Measurements from ENCODE around the gene SOX12. TPM values are rescaled to one million over a fixed set of nuclear protein-coding genes. Genes with fewer than 3 reads are reported as not detected.

SOX12 gene
- total and polyA plus RNA-seq, 2 experiments from 2014 or later = 6.9 to 15.4 TPM

- no peaks in the 10 kb centered on the region for H4K20me1 ChIP-seq (ENCODE audit: insufficient read depth, poor library complexity, severe bottlenecking)
- peak overlapping the region; percentile 20 for H2AFZ ChIP-seq
- DNase-seq (ENCODE audit: low spot score) = no peak
- H3K27me3 ChIP-seq = no peaks in the 10 kb centered on the region
- H3K9me3 ChIP-seq (ENCODE audit: low read depth) = no peaks in the 10 kb centered on the region
- 7% methylated on average over 7 of the region's 7 CpGs for WGBS (ENCODE audit: low lambda C conversion rate, missing lambda C conversion rate)
- H3K9me2 ChIP-seq (replicated peaks; ENCODE audit: insufficient read depth) = no peaks in the 10 kb centered on the region
- no peak overlapping the region for H3K4me3 ChIP-seq
- peak overlapping the region; percentile 70 for H3K4me2 ChIP-seq
- TF ChIP-seq EZH2 (IDR thresholded peaks at IDR 0.05; ENCODE audit: borderline replicate concordance) = no peak
- no peak for TF ChIP-seq CTCF (IDR thresholded peaks at IDR 0.05; ENCODE audit: poor library complexity)
- TF ChIP-seq EZH2phosphoT487 (IDR thresholded peaks at IDR 0.05; ENCODE audit: low read depth, severe bottlenecking, unreplicated experiment) = no peak
- H3K27ac ChIP-seq = peak overlapping the region; percentile 31
- H3K4me1 ChIP-seq (ENCODE audit: insufficient read depth) = peaks cover 11% of the 10 kb centered on the region
- peaks cover 4% of the 10 kb centered on the region for H3K79me2 ChIP-seq
- H3K36me3 ChIP-seq (replicated peaks; ENCODE audit: insufficient read depth, low read depth) = no peaks in the 10 kb centered on the region
Observed at GRCh38 chr20:310645-311044, 14.7 kb upstream of the SOX12 start.

GRCh38 chr20:311609-312008 lies 13.7 kb upstream of the SOX12 start:
- no peak for DNase-seq (ENCODE audit: low spot score)
- Histone ChIP-seq H3K4me3 (no peak overlapping the region), H2AFZ (no peak overlapping the region), H3K9me3 (ENCODE audit: low read depth) (no peaks in the 10 kb centered on the region), H3K9me2 (replicated peaks; ENCODE audit: insufficient read depth) (no peaks in the 10 kb centered on the region), H3K36me3 (replicated peaks; ENCODE audit: insufficient read depth, low read depth) (no peaks in the 10 kb centered on the region), H3K27ac (peak overlapping the region; percentile 14), H3K4me1 (ENCODE audit: insufficient read depth) (peaks cover 11% of the 10 kb centered on the region), H3K27me3 (no peaks in the 10 kb centered on the region), H4K20me1 (ENCODE audit: insufficient read depth, poor library complexity, severe bottlenecking) (no peaks in the 10 kb centered on the region), H3K4me2 (no peak overlapping the region), H3K79me2 (peaks cover 4% of the 10 kb centered on the region)
- TF ChIP-seq EZH2phosphoT487 (IDR thresholded peaks at IDR 0.05; ENCODE audit: low read depth, severe bottlenecking, unreplicated experiment) = no peak
- no peak for TF ChIP-seq CTCF (IDR thresholded peaks at IDR 0.05; ENCODE audit: poor library complexity)
- 90% methylated on average over 7 of the region's 7 CpGs for WGBS (ENCODE audit: low lambda C conversion rate, missing lambda C conversion rate)

GRCh38 chr20:312067-312466 lies 13.3 kb upstream of the SOX12 start:
- Histone ChIP-seq H3K9me3 (ENCODE audit: low read depth) (no peaks in the 10 kb centered on the region), H3K9me2 (replicated peaks; ENCODE audit: insufficient read depth) (no peaks in the 10 kb centered on the region), H3K79me2 (peaks cover 4% of the 10 kb centered on the region), H3K4me2 (no peak overlapping the region), H3K4me1 (ENCODE audit: insufficient read depth) (peaks cover 11% of the 10 kb centered on the region), H3K4me3 (no peak overlapping the region), H3K36me3 (replicated peaks; ENCODE audit: insufficient read depth, low read depth) (no peaks in the 10 kb centered on the region), H3K27ac (no peak overlapping the region), H2AFZ (no peak overlapping the region), H4K20me1 (ENCODE audit: insufficient read depth, poor library complexity, severe bottlenecking) (no peaks in the 10 kb centered on the region), H3K27me3 (no peaks in the 10 kb centered on the region)
- TF ChIP-seq EZH2phosphoT487 (IDR thresholded peaks at IDR 0.05; ENCODE audit: low read depth, severe bottlenecking, unreplicated experiment) = no peak
- TF ChIP-seq CTCF (IDR thresholded peaks at IDR 0.05; ENCODE audit: poor library complexity) = no peak
- no peak for TF ChIP-seq EZH2 (IDR thresholded peaks at IDR 0.05; ENCODE audit: borderline replicate concordance)
- no peak for DNase-seq (ENCODE audit: low spot score)
- 97% methylated on average over 6 of the region's 8 CpGs for WGBS (ENCODE audit: low lambda C conversion rate, missing lambda C conversion rate)

GRCh38 chr20:312866-313265 lies 12.5 kb upstream of the SOX12 start:
- H3K9me3 ChIP-seq (ENCODE audit: low read depth) = no peaks in the 10 kb centered on the region

More at GRCh38 chr20:312866-313265, 12.5 kb upstream of the SOX12 start:
- no peaks in the 10 kb centered on the region for H3K9me2 ChIP-seq (replicated peaks; ENCODE audit: insufficient read depth)
- H3K27ac ChIP-seq = no peak overlapping the region
- 59% methylated on average over 1 of the region's 1 CpG for WGBS (ENCODE audit: low lambda C conversion rate, missing lambda C conversion rate)
- no peak overlapping the region for H2AFZ ChIP-seq
- H3K79me2 ChIP-seq = no peaks in the 10 kb centered on the region
- DNase-seq (ENCODE audit: low spot score) = no peak
- peaks cover 11% of the 10 kb centered on the region for H3K4me1 ChIP-seq (ENCODE audit: insufficient read depth)
- no peak for TF ChIP-seq EZH2phosphoT487 (IDR thresholded peaks at IDR 0.05; ENCODE audit: low read depth, severe bottlenecking, unreplicated experiment)
- no peak overlapping the region for H3K4me2 ChIP-seq
- no peak overlapping the region for H3K4me3 ChIP-seq
- no peaks in the 10 kb centered on the region for H3K36me3 ChIP-seq (replicated peaks; ENCODE audit: insufficient read depth, low read depth)
- H4K20me1 ChIP-seq (ENCODE audit: insufficient read depth, poor library complexity, severe bottlenecking) = no peaks in the 10 kb centered on the region
- no peaks in the 10 kb centered on the region for H3K27me3 ChIP-seq

Measured in hepatocyte (in vitro differentiated cells).